ENCODE measurements around the gene IDUA. TPM values are rescaled to one million over a fixed set of nuclear protein-coding genes. Genes with fewer than 3 reads are reported as not detected.
"Not testable (repeated sequence)": the region's sequence is repeated elsewhere in the genome, so short reads cannot be mapped to it uniquely, and the experiment has no call there.

IDUA gene
- 10.3 TPM for polyA plus RNA-seq (2013)

- Histone ChIP-seq H3K27ac (ENCODE audit: insufficient read depth in 1 of 2, low read depth in 1 of 2, low read length in 2 of 2, poor library complexity in 1 of 2, severe bottlenecking in 2 of 2) (peak within 1 kb of the TSS in 1 of 2 experiments; percentile 86), H3K27me3 (replicated peaks in 2 of 5; ENCODE audit: control insufficient read depth in 4 of 5, insufficient read depth in 5 of 5, low read length in 4 of 5) (no peaks in the 10 kb centered on the region), H3K36me3 (ENCODE audit: control insufficient read depth in 4 of 4, insufficient read depth in 4 of 4, low read length in 3 of 4) (peaks cover 0 to 26% (median 13%) of the 10 kb centered on the region in 4 experiments), H3K4me3 (ENCODE audit: control insufficient read depth in 1 of 7, extremely low read depth in 1 of 7, insufficient read depth in 4 of 7, low read depth in 2 of 7, low read length in 6 of 7) (peak within 1 kb of the TSS; percentile 65 to 90 (median 81)), H3K4me1 (ENCODE audit: control extremely low read depth in 1 of 4, control insufficient read depth in 4 of 4, insufficient read depth in 4 of 4, low read length in 3 of 4) (peaks cover 6 to 30% (median 29%) of the 10 kb centered on the region in 4 experiments), H3K9me3 (ENCODE audit: control extremely low read depth in 1 of 5, control insufficient read depth in 4 of 5, insufficient read depth in 2 of 5, low read depth in 1 of 5, low read length in 4 of 5) (no peaks in the 10 kb centered on the region)
- peak; percentile 88 to 93 (median 90) for DNase-seq
- CTCF ChIA-PET = interaction anchor here (0.7 to 2.5 kb wide), 24 partner anchors 10 to 277 kb away, joined by 3 to 17 read pairs (median 4); partner anchors contain the start of genes DGKQ, GAK and TMEM175
- POLR2A ChIA-PET = interaction anchor here (0.8 to 1.0 kb wide), 4 partner anchors 8 to 212 kb away, joined by 3 to 4 read pairs (median 3); partner anchors contain the start of genes GAK and TMEM175
- under 1% methylated on average over 60 of the region's 69 CpGs for WGBS (ENCODE audit: insufficient coverage)
Measured at GRCh38 chr4:986879-987623, at the start of gene IDUA. TSS of gene IDUA (plus strand) at chr4:987044. CDS start at chr4:987085, 41 bp downstream.

DNA sequence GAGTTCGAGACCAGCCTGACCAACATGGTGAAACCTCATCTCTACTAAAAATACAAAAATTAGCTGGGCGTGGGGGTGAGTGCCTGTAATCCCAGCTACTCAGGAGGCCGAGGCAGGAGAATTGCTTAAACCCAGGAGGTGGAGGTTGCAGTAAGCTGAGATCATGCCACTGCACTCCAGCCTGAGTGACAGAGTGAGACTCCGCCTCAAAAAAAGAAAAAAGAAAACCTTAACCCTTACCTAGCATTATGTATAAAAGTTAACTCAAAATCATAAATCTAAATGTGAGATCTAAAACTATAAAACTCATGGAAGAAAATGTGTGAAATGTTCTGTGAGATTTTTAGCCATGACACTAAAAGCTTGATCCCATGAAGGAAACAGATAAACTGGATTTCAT is 47.3 kb upstream of the IDUA start:
- CTCF ChIA-PET = interaction anchor here (1.3 to 1.6 kb wide), 3 partner anchors 24 to 48 kb away, joined by 3 to 4 read pairs (median 3); no protein-coding TSS in a partner anchor
- 100% methylated on average over 1 of the region's 4 CpGs for WGBS (ENCODE audit: insufficient coverage)
- POLR2A ChIA-PET; H3K4me1 ChIP-seq (ENCODE audit: control extremely low read depth in 1 of 4, control insufficient read depth in 4 of 4, insufficient read depth in 4 of 4, low read length in 3 of 4); H3K4me3 ChIP-seq (ENCODE audit: control insufficient read depth in 1 of 7, extremely low read depth in 1 of 7, insufficient read depth in 4 of 7, low read depth in 2 of 7, low read length in 6 of 7); H3K27ac ChIP-seq (ENCODE audit: insufficient read depth in 1 of 2, low read depth in 1 of 2, low read length in 2 of 2, poor library complexity in 1 of 2, severe bottlenecking in 2 of 2); H3K9me3 ChIP-seq (ENCODE audit: control extremely low read depth in 1 of 5, control insufficient read depth in 4 of 5, insufficient read depth in 2 of 5, low read depth in 1 of 5, low read length in 4 of 5); H3K36me3 ChIP-seq (ENCODE audit: control insufficient read depth in 4 of 4, insufficient read depth in 4 of 4, low read length in 3 of 4); DNase-seq; H3K27me3 ChIP-seq (replicated peaks in 2 of 5; ENCODE audit: control insufficient read depth in 4 of 5, insufficient read depth in 5 of 5, low read length in 4 of 5): not testable (repeated sequence)

GRCh38 chr4:945274-946102 is 41.4 kb upstream of the IDUA start:
- Histone ChIP-seq H3K4me3 (ENCODE audit: control insufficient read depth in 1 of 7, extremely low read depth in 1 of 7, insufficient read depth in 4 of 7, low read depth in 2 of 7, low read length in 6 of 7) (no peak overlapping the region), H3K9me3 (ENCODE audit: control extremely low read depth in 1 of 5, control insufficient read depth in 4 of 5, insufficient read depth in 2 of 5, low read depth in 1 of 5, low read length in 4 of 5) (no peaks in the 10 kb centered on the region), H3K27ac (ENCODE audit: insufficient read depth in 1 of 2, low read depth in 1 of 2, low read length in 2 of 2, poor library complexity in 1 of 2, severe bottlenecking in 2 of 2) (no peak overlapping the region), H3K27me3 (replicated peaks in 2 of 5; ENCODE audit: control insufficient read depth in 4 of 5, insufficient read depth in 5 of 5, low read length in 4 of 5) (no peaks in the 10 kb centered on the region), H3K36me3 (ENCODE audit: control insufficient read depth in 4 of 4, insufficient read depth in 4 of 4, low read length in 3 of 4) (no peaks in the 10 kb centered on the region), H3K4me1 (ENCODE audit: control extremely low read depth in 1 of 4, control insufficient read depth in 4 of 4, insufficient read depth in 4 of 4, low read length in 3 of 4) (peaks cover 0 to 8% (median 1%) of the 10 kb centered on the region in 4 experiments)
- WGBS (ENCODE audit: insufficient coverage) = 80% methylated on average over 27 of the region's 28 CpGs
- no peak for DNase-seq
- ChIA-PET CTCF (no interaction called here), POLR2A (interaction anchor here (0.6 kb wide), 1 partner anchor 22 kb away, joined by 3 read pairs; no protein-coding TSS in a partner anchor)

DNA sequence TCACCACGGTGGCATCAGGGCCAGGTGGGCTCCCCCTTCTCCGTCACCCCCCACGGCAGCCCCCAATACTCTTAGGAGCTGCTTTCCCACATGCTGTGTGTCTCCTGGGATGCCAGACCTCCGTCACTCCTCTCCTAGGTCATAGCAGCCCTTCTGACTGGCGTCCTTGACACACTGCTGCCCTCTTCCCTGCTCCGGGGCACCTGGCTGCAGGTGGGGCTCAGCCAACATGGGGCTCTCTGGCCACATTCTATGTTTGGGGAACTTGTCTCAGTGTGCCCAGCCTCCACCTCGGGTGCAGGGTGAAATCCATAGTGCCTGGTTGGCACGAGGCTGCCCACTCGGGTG is 40.8 kb upstream of the IDUA start:
- Histone ChIP-seq H3K27me3 (replicated peaks in 2 of 5; ENCODE audit: control insufficient read depth in 4 of 5, insufficient read depth in 5 of 5, low read length in 4 of 5) (no peaks in the 10 kb centered on the region), H3K9me3 (ENCODE audit: control extremely low read depth in 1 of 5, control insufficient read depth in 4 of 5, insufficient read depth in 2 of 5, low read depth in 1 of 5, low read length in 4 of 5) (no peaks in the 10 kb centered on the region), H3K27ac (ENCODE audit: insufficient read depth in 1 of 2, low read depth in 1 of 2, low read length in 2 of 2, poor library complexity in 1 of 2, severe bottlenecking in 2 of 2) (no peak overlapping the region), H3K36me3 (ENCODE audit: control insufficient read depth in 4 of 4, insufficient read depth in 4 of 4, low read length in 3 of 4) (no peaks in the 10 kb centered on the region), H3K4me3 (ENCODE audit: control insufficient read depth in 1 of 7, extremely low read depth in 1 of 7, insufficient read depth in 4 of 7, low read depth in 2 of 7, low read length in 6 of 7) (no peak overlapping the region), H3K4me1 (ENCODE audit: control extremely low read depth in 1 of 4, control insufficient read depth in 4 of 4, insufficient read depth in 4 of 4, low read length in 3 of 4) (peaks cover 0 to 8% (median 1%) of the 10 kb centered on the region in 4 experiments)
- 90% methylated on average over 7 of the region's 9 CpGs for WGBS (ENCODE audit: insufficient coverage)
- DNase-seq = no peak
- ChIA-PET POLR2A (interaction anchor here (0.6 kb wide), 1 partner anchor 22 kb away, joined by 3 read pairs; no protein-coding TSS in a partner anchor), CTCF (no interaction called here)

DNA sequence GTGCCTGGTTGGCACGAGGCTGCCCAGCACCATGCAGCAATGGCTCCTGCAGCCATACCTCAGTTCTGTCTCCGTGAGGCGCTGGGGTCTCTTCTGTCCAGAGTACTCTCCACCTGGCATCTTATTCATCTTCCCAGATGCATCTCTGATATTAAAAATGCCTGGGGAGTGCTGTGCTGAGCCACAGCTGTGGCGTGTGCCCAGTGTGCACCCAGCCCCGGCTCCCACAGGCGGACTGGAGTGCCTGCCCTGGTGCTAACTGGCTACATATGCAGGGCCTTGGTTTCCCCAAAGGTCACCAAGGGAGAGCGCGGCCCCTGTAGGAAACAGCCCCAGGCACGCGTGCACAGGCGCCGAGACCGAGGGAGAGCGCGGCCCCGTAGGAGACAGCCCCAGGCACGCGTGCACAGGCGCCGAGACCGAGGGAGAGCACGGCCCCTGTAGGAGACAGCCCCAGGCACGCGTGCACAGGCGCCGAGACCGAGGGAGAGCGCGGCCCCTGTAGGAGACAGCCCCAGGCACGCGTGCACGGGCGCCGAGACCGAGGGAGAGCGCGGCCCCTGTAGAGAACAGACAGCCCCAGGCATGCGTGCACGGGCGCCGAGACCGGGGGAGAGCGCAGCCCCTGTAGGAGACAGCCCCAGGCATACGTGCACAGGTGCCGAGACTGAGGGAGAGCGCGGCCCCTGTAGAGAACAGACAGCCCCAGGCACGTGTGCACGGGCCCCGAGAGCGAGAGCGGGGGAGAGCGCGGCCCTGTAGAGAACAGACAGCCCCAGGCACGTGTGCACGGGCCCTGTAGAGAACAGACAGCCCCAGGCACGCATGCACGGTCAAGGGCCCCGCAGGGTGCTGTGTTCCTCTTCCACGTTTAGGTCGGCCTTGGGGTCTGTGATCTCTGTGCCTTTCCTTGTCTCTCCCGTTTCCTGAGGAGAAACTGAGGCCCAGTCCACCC is 40.0 kb upstream of the IDUA start:
- H3K4me1 ChIP-seq (ENCODE audit: control extremely low read depth in 1 of 4, control insufficient read depth in 4 of 4, insufficient read depth in 4 of 4, low read length in 3 of 4) = peaks cover 0 to 8% (median 1%) of the 10 kb centered on the region in 4 experiments
- H3K27me3 ChIP-seq (replicated peaks in 2 of 5; ENCODE audit: control insufficient read depth in 4 of 5, insufficient read depth in 5 of 5, low read length in 4 of 5) = no peaks in the 10 kb centered on the region
- ChIA-PET POLR2A (no interaction called here), CTCF (no interaction called here)
- 70% methylated on average over 62 of the region's 62 CpGs for WGBS (ENCODE audit: insufficient coverage)
- H3K4me3 ChIP-seq (ENCODE audit: control insufficient read depth in 1 of 7, extremely low read depth in 1 of 7, insufficient read depth in 4 of 7, low read depth in 2 of 7, low read length in 6 of 7) = peak overlapping the region in 3 of 7 experiments; percentile 28 to 46 (median 46)
- no peak for DNase-seq
- H3K27ac ChIP-seq (ENCODE audit: insufficient read depth in 1 of 2, low read depth in 1 of 2, low read length in 2 of 2, poor library complexity in 1 of 2, severe bottlenecking in 2 of 2) = no peak overlapping the region
- H3K36me3 ChIP-seq (ENCODE audit: control insufficient read depth in 4 of 4, insufficient read depth in 4 of 4, low read length in 3 of 4) = no peaks in the 10 kb centered on the region
- H3K9me3 ChIP-seq (ENCODE audit: control extremely low read depth in 1 of 5, control insufficient read depth in 4 of 5, insufficient read depth in 2 of 5, low read depth in 1 of 5, low read length in 4 of 5) = no peaks in the 10 kb centered on the region

GRCh38 chr4:947491-947971 is 39.3 kb upstream of the IDUA start:
- CTCF ChIA-PET = no interaction called here
- DNase-seq = no peak
- H3K4me3 ChIP-seq (ENCODE audit: control insufficient read depth in 1 of 7, extremely low read depth in 1 of 7, insufficient read depth in 4 of 7, low read depth in 2 of 7, low read length in 6 of 7) = no peak overlapping the region
- no peaks in the 10 kb centered on the region for H3K27me3 ChIP-seq (replicated peaks in 2 of 5; ENCODE audit: control insufficient read depth in 4 of 5, insufficient read depth in 5 of 5, low read length in 4 of 5)
- peaks cover 0 to 2% (median 0%) of the 10 kb centered on the region in 4 experiments for H3K36me3 ChIP-seq (ENCODE audit: control insufficient read depth in 4 of 4, insufficient read depth in 4 of 4, low read length in 3 of 4)
- peaks cover 0 to 8% (median 1%) of the 10 kb centered on the region in 4 experiments for H3K4me1 ChIP-seq (ENCODE audit: control extremely low read depth in 1 of 4, control insufficient read depth in 4 of 4, insufficient read depth in 4 of 4, low read length in 3 of 4)
- H3K9me3 ChIP-seq (ENCODE audit: control extremely low read depth in 1 of 5, control insufficient read depth in 4 of 5, insufficient read depth in 2 of 5, low read depth in 1 of 5, low read length in 4 of 5) = no peaks in the 10 kb centered on the region
- H3K27ac ChIP-seq (ENCODE audit: insufficient read depth in 1 of 2, low read depth in 1 of 2, low read length in 2 of 2, poor library complexity in 1 of 2, severe bottlenecking in 2 of 2) = no peak overlapping the region
- 95% methylated on average over 16 of the region's 19 CpGs for WGBS (ENCODE audit: insufficient coverage)
- POLR2A ChIA-PET = no interaction called here

All from common myeloid progenitor, CD34-positive (primary cell).